Midbrain (tissue), 1 donor: Measurements from ENCODE around the gene C16orf89.
"Not testable (repeated sequence)": the region's sequence is repeated elsewhere in the genome, so short reads cannot be mapped to it uniquely, and the experiment has no call there.

Source experiments
- DNase-seq: peaks from one replicate; lab custom pipeline; 2025; lab: John Stamatoyannopoulos, UW

The C16orf89 gene

GRCh38 chr16:5060073-5060641 is 5.6 kb downstream of the C16orf89 start:
- no peak for DNase-seq

GRCh38 chr16:5059386-5060072 is 6.2 kb downstream of the C16orf89 start:
- no peak for DNase-seq

GRCh38 chr16:5058476-5058875 is 7.3 kb downstream of the C16orf89 start:
- DNase-seq, result no peak

GRCh38 chr16:5056352-5056751 is 9.4 kb downstream of the C16orf89 start:
- DNase-seq, result no peak

- no peak for DNase-seq
Measured at GRCh38 chr16:5054876-5055865, 10.6 kb downstream of the C16orf89 start.

GRCh38 chr16:5046914-5047313 is 18.8 kb downstream of the C16orf89 start:
- no peak for DNase-seq

GRCh38 chr16:5045499-5046115 is 20.1 kb downstream of the C16orf89 start:
- no peak for DNase-seq

GRCh38 chr16:5044581-5044980 is 21.2 kb downstream of the C16orf89 start:
- DNase-seq, result not testable (repeated sequence)

- DNase-seq, result no peak
Measured at GRCh38 chr16:5044011-5044540, 21.7 kb downstream of the C16orf89 start.

GRCh38 chr16:5042574-5043171 is 23.1 kb downstream of the C16orf89 start:
- no peak for DNase-seq

GRCh38 chr16:5041600-5042133 is 24.1 kb downstream of the C16orf89 start:
- no peak for DNase-seq

- DNase-seq, result no peak
Measured at GRCh38 chr16:5040451-5040850, 25.3 kb downstream of the C16orf89 start.

GRCh38 chr16:5036228-5037156 is 29.3 kb downstream of the C16orf89 start:
- peak; percentile 49 for DNase-seq

GRCh38 chr16:5035909-5036227 is 29.9 kb downstream of the C16orf89 start:
- DNase-seq, result no peak

- no peak for DNase-seq
Measured at GRCh38 chr16:5034167-5034523, 31.6 kb downstream of the C16orf89 start.

GRCh38 chr16:5033256-5034166 is 32.2 kb downstream of the C16orf89 start, which contains the start of gene NAGPA:
Gene NAGPA (minus strand): TSS chr16:5033935. CDS start chr16:5033914, 21 bp downstream.
- DNase-seq, result peak; percentile 90

GRCh38 chr16:5032748-5033167 is 33.0 kb downstream of the C16orf89 start:
- DNase-seq, result no peak

- DNase-seq, result no peak
Measured at GRCh38 chr16:5031601-5032000, 34.2 kb downstream of the C16orf89 start.

GRCh38 chr16:5030251-5030870 is 35.4 kb downstream of the C16orf89 start:
- DNase-seq, result no peak
